Activated T-helper 1 cell treated with Interleukin-2 at 50 U/mL for 16 hours (primary cell): Measurements from ENCODE around the gene LRRC61.
"Not testable (repeated sequence)": the region's sequence is repeated elsewhere in the genome, so short reads cannot be mapped to it uniquely, and the experiment has no call there.

Experiments
- DNase-seq: peaks from one replicate; pipeline ENCODE4 v3.0.0-alpha.2; 2020; ENCODE audit warnings: low read depth

Gene LRRC61

GRCh38 chr7:150322833-150323681 lies at the start of gene LRRC61, which contains the start of gene ACTR3C:
LRRC61 (plus strand) TSS chr7:150323355; CDS start chr7:150336862, 13,507 bp downstream.
ACTR3C (minus strand) TSS chr7:150323545; CDS start chr7:150295296, 28,249 bp downstream.
- peak; percentile 46 for DNase-seq

DNA sequence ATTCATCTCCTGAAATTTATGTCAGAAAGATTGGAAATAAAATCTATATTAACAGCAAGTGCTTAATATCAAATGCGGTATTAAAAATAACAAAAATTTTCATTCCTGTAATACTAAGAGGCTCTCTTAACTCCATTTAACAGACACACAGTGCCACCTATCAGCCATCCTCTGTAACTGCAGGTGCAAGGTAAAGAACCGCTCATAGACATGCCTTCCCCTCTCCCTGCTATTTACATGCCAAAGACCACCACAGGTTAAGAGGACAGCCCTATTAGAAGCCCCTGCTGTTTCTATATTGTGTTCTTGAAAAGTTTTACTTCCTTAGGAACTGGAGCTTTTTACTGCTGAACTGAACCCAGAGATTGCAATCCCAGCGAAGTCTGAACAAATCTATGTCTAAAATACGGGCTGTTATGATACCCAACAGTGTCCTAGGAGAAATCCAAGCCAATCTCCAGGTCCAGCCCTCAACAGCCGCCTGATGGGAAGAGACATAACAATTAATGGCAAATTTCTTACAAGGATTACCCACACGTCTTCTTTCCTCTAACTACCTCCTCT lies 46.9 kb upstream of the LRRC61 start:
- DNase-seq = not testable (repeated sequence)

- DNase-seq = not testable (repeated sequence)
Observed at GRCh38 chr7:150278383-150278782, 44.8 kb upstream of the LRRC61 start.

GRCh38 chr7:150281681-150282403 lies 41.3 kb upstream of the LRRC61 start:
- DNase-seq = not testable (repeated sequence)

- DNase-seq = not testable (repeated sequence)
Observed at GRCh38 chr7:150283111-150283510, 40.0 kb upstream of the LRRC61 start.

DNA sequence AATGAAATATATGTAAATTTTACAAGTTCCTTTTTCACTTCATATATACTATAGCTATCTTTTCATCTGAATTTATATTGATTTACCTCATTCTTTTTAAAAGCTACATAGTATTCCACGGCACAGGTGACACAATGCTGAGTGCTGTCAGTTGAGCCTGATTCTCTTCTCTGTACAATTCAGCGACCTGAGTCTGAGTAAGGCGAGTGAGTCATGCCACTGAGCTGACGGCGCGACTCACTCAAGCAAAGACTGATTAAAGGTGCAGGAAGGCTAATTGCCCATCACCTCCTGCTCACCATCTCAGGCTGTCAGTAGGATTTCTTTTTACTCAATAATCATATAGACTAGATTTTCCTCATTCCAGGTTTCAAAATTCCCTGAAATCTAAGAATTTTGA lies 39.5 kb upstream of the LRRC61 start:
- DNase-seq = not testable (repeated sequence)

DNA sequence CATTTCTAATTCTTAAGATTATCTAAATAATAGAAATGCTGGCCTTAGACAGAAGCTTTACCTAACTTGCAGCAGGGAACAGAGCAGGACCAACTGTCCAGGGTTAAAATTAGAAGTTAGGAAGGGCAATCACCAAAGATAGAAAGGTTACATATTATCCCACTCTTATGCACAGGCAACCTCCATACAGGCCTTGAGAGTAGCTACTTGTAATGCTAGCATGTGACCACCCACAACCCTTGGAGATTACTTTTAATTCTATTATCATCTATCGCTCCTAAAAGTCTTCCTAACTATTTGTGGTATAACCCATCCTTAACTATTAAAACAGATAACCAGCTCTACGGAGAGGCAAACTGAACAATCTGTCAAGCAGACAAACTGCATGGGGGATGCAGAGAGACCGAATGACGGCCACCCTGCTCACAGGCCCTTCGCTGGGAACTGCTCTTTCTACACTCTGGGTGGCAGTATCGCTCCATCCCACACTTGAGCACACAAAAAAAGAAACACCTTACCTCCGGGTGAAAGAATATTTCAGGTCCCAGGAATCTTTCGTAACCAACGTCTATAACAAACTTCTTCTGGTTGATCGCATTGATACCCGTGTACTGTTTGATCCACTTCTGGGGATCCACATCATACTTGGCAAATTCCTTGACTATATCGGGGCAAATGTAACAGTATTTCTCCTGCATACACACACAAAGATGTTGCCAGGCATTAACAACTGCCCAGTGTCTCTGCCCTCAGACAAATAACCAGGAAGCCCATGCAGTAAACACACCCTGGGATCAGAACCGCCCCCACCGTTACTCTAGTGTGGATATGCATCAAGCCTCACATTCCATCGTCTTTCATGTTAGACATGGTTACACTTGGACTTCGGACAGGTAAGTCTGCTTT lies 37.1 kb upstream of the LRRC61 start:
- peak; percentile 7 for DNase-seq

GRCh38 chr7:150287815-150288214 lies 35.3 kb upstream of the LRRC61 start:
- not testable (repeated sequence) for DNase-seq

DNA sequence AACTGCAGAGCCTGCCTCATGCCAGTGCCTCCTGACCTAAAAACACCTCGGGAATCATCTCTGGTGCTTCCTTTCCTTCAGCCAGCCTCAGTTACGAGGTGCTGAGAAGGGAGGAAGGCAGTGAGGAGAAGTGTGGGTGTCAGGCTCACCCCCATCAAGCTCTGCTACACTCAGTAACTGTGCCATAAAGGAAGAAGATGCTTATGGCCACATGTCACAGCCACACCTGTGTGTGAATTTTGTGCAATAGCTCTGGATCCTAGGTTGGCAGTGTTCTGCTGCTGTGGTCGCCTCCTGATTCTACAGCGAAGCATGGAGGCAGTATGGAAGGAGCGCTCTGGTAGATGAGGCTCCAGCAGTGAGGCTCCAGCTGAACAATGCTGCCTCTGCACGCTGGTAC lies 34.3 kb upstream of the LRRC61 start:
- not testable (repeated sequence) for DNase-seq

DNA sequence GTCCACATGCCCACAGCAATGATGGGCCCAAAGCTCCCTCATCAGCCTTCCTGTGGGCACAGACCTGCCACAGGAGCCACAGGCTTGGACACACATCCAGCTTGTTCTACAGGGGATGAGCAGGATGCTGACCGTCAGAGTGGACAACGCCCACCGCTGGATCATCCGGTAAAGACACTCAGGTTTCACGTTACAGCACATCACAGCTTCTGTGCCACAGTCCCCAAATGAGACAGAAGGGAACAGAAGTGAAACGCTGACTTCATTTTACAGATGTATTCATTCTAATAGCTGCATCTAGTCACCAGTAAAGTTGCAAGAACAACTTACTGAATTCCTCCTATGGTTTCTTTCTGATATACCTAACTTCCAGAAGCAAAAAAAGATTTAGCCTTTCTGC lies 32.8 kb upstream of the LRRC61 start:
- not testable (repeated sequence) for DNase-seq

DNA sequence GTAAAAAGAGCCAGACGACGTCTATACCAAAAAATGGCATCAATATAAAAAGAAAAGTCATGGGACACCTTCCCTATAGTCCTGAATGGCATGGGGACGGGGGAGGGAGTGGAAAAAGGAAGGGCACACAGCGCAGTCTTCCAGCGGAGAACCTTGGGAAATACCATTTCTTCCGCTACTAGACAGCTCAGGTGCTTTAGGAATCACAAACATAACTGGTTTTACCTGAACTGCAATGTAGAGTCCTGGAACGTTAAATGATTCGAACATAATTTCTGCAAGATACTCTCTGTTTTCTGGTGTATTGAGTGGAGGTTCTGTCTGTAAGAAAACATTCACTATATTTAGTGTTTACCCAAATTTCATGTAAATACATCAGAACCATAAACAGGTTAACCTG lies 28.1 kb upstream of the LRRC61 start:
- DNase-seq = not testable (repeated sequence)

GRCh38 chr7:150295614-150296013 lies 27.5 kb upstream of the LRRC61 start:
- DNase-seq = not testable (repeated sequence)

- not testable (repeated sequence) for DNase-seq
Observed at GRCh38 chr7:150296802-150297201, 26.4 kb upstream of the LRRC61 start.

DNA sequence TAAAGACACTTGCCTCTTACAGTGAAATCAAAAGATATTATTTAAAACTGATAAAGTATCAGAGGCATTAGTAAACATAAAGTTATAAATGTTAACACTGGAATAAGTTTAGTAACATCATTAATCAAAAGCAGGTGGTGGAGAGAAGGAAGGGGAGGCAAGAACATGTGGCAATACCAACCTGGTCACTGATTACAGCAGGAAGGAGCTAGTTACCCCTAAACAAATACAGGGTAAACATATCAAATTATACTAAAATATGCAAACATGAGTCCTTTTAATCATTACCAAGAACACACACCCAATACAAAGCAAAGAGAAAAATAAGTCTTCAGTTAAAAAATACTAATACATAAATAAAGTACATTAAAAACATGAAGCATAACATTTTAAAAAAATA lies 25.2 kb upstream of the LRRC61 start:
- DNase-seq = not testable (repeated sequence)

DNA sequence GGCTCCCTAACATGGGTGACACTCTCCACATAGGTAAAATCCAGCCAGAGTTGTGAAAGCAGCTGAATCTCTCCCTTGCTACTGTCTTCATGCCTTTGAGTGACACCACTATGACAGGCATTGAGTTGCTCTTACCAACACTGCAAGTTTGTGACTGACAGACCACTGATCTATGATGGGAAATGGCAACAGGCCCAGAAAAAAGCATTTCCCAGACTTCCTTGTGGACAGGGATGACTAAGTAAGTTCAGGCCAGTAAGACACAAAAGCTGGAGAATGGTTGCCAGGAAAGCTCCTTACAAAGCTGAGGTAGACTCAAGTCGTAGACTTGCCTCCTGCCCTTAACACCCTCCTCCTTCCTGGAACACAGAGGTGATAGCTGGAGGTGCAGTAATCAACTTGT lies 20.2 kb upstream of the LRRC61 start:
- DNase-seq = not testable (repeated sequence)

DNA sequence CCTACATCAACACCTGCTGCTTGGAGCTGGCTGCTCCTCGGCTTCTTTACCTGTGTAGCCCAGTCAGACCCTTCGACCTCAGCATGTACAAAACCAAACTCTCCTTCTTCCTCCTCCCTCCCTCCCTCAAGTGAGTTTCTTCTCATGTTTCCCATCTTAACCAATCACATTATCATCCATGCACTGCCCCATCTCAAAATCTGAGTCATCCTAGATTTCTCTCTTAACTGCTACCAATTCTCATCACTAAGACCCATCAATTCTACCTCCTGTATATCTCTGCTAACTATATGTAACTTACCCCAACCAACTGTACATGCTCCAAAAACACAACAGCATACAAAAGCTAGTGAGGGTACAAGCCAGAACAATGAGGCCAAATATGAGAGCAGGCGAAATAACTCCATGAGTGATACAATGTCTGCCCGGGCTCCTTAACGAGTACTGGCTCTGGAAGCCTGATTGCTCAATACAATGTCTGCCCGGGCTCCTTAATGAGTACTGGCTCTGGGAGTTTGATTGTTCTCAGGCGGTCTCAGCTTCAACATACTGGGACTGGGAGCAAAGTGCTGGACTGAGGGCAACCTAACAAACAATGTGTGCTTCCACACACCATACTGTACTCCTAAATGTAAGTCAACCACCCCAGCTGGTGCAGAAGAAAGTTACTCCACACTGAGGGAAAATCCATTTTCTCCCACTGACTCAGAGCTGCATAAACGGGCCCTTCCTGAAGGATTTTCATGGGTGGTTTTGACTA lies 18.5 kb upstream of the LRRC61 start:
- DNase-seq = not testable (repeated sequence)

DNA sequence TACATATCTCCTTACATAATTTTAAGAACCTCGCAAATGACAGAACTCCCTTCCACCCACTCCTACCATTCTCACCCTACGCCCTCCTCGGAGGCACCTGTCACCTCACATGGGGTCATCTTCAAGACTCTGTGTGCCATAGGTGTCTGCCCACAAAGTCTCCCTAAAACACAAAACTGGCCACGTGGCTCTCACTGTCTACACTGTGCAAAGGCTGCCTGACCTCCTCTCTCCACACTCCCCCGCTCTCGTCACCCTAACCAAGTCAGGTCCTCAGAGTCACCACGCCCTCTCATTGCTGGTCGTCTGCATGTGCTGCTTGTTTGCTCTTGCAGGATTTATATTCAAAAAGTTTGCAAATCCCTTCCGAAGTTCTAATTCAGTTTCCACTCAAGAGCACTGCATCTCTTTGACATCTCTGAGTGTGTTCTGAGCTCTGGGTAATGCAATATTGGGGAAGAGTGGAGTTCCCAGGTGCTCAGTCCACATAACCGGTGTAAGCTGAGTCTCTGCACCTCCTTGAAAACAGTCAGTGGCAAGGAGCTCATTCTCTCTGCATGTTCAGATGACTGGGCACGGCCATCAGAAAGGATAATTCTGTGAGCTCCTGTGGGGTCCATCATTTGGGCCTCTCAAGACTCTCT lies 17.8 kb upstream of the LRRC61 start:
- DNase-seq = not testable (repeated sequence)

DNA sequence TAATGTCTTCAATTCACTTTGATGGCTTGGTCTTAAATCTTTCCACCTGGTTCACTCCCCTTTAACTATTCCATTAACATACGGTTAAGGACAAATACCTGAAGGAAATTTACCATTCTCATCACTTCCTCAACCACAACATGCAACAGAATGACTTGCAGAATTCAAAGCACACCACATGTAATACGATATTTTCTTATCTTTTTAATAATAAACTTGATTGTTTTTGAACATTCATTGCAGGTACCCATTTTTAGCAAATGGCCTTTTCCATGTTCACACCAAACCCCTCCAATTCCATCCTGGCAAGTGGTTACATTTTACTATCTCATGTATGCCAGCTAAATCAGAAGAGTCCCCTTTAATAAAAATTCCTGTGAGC lies 17.3 kb upstream of the LRRC61 start:
- DNase-seq = not testable (repeated sequence)

- not testable (repeated sequence) for DNase-seq
Observed at GRCh38 chr7:150306377-150306776, 16.8 kb upstream of the LRRC61 start.

DNA sequence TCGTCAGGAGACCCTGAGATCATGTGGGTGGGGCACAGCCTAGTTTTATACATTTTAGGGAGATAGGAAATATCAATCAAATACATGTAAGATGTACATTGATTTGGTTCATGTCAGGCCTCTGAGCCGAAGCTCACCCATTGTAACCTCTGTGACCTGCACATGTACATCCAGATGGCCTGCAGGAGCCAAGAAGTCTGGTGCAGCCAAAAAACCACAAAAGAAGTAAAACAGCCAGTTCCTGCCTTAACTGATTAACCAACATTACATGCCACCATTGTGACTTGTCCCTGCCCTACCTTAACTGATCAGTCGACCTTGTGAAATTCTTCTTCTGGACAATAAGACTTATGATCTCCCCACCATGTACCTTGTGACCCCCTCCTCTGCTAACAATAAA lies 16.0 kb upstream of the LRRC61 start:
- DNase-seq = no peak
